Measurements from ENCODE around the gene CUZD1. TPM values are rescaled to one million over a fixed set of nuclear protein-coding genes. Genes with fewer than 3 reads are reported as not detected.

The CUZD1 gene
- total and polyA plus RNA-seq, 2 experiments from 2014 or later = 3.1 to 4.1 TPM

DNA sequence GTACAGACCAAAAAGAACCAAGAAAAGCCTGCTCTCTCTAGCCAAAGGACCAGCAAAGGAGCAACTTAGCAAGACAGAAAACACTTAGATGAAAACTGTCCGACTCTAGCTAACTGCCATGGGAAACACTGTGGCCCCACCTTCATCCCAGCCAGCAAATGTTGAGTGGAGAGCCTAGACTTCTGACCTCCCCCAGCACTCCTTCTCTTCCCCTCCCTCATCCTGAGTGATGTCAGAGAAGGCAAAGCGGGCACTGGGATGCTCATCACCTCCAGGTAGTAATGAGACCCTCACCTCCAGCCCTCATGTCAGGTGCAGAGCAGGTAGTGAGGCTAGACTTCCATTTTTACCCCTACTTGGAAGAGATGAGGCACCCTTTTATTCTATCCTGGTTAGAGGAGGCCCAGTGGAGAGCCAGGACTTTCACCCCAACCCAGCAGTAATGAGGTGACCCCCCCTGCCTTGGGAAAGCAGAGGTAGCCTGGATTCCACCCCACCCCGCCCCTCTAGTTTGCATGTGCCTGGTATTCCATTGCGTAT, 16.9 kb downstream of the CUZD1 start:
- ATAC-seq (no peak), DNase-seq (ENCODE audit: low spot score) (no peak)
- H3K27me3 Mint-ChIP-seq (ENCODE audit: insufficient read depth, low read depth, poor library complexity) = peaks cover 2% of the 10 kb centered on the region
- Histone ChIP-seq H3K4me1 (ENCODE audit: insufficient read depth) (no peaks in the 10 kb centered on the region), H3F3A (replicated peaks; ENCODE audit: low read depth) (no peaks in the 10 kb centered on the region), H3K4me3 (no peak overlapping the region), H2AFZ (no peak overlapping the region), H3K79me2 (replicated peaks; ENCODE audit: insufficient read depth) (no peaks in the 10 kb centered on the region), H3K27ac (ENCODE audit: low read depth) (no peak overlapping the region), H3K27me3 (ENCODE audit: insufficient read depth) (no peaks in the 10 kb centered on the region), H3K4me2 (no peak overlapping the region), H3K9me2 (ENCODE audit: insufficient read depth) (no peaks in the 10 kb centered on the region), H3K36me3 (ENCODE audit: insufficient read depth) (0 out of 2 replicates have a peak, but pooled peaks cover 6% of the 10 kb centered on the region), H4K20me1 (replicated peaks; ENCODE audit: insufficient read depth) (no peaks in the 10 kb centered on the region)
- no peaks in the 10 kb centered on the region for H3K9me3 Mint-ChIP-seq
- H3K36me3 Mint-ChIP-seq (ENCODE audit: low read depth) = peaks cover 12% of the 10 kb centered on the region; the same call in 2 of the 3 replicates
- H3K4me3 Mint-ChIP-seq = no peak overlapping the region
- TF ChIP-seq, protein P1, sequence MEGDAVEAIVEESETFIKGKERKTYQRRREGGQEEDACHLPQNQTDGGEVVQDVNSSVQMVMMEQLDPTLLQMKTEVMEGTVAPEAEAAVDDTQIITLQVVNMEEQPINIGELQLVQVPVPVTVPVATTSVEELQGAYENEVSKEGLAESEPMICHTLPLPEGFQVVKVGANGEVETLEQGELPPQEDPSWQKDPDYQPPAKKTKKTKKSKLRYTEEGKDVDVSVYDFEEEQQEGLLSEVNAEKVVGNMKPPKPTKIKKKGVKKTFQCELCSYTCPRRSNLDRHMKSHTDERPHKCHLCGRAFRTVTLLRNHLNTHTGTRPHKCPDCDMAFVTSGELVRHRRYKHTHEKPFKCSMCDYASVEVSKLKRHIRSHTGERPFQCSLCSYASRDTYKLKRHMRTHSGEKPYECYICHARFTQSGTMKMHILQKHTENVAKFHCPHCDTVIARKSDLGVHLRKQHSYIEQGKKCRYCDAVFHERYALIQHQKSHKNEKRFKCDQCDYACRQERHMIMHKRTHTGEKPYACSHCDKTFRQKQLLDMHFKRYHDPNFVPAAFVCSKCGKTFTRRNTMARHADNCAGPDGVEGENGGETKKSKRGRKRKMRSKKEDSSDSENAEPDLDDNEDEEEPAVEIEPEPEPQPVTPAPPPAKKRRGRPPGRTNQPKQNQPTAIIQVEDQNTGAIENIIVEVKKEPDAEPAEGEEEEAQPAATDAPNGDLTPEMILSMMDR (conservative IDR thresholded peaks at IDR 0.05; ENCODE audit: low read depth in 2 of 2) = no peak
- TF ChIP-seq, protein P2, sequence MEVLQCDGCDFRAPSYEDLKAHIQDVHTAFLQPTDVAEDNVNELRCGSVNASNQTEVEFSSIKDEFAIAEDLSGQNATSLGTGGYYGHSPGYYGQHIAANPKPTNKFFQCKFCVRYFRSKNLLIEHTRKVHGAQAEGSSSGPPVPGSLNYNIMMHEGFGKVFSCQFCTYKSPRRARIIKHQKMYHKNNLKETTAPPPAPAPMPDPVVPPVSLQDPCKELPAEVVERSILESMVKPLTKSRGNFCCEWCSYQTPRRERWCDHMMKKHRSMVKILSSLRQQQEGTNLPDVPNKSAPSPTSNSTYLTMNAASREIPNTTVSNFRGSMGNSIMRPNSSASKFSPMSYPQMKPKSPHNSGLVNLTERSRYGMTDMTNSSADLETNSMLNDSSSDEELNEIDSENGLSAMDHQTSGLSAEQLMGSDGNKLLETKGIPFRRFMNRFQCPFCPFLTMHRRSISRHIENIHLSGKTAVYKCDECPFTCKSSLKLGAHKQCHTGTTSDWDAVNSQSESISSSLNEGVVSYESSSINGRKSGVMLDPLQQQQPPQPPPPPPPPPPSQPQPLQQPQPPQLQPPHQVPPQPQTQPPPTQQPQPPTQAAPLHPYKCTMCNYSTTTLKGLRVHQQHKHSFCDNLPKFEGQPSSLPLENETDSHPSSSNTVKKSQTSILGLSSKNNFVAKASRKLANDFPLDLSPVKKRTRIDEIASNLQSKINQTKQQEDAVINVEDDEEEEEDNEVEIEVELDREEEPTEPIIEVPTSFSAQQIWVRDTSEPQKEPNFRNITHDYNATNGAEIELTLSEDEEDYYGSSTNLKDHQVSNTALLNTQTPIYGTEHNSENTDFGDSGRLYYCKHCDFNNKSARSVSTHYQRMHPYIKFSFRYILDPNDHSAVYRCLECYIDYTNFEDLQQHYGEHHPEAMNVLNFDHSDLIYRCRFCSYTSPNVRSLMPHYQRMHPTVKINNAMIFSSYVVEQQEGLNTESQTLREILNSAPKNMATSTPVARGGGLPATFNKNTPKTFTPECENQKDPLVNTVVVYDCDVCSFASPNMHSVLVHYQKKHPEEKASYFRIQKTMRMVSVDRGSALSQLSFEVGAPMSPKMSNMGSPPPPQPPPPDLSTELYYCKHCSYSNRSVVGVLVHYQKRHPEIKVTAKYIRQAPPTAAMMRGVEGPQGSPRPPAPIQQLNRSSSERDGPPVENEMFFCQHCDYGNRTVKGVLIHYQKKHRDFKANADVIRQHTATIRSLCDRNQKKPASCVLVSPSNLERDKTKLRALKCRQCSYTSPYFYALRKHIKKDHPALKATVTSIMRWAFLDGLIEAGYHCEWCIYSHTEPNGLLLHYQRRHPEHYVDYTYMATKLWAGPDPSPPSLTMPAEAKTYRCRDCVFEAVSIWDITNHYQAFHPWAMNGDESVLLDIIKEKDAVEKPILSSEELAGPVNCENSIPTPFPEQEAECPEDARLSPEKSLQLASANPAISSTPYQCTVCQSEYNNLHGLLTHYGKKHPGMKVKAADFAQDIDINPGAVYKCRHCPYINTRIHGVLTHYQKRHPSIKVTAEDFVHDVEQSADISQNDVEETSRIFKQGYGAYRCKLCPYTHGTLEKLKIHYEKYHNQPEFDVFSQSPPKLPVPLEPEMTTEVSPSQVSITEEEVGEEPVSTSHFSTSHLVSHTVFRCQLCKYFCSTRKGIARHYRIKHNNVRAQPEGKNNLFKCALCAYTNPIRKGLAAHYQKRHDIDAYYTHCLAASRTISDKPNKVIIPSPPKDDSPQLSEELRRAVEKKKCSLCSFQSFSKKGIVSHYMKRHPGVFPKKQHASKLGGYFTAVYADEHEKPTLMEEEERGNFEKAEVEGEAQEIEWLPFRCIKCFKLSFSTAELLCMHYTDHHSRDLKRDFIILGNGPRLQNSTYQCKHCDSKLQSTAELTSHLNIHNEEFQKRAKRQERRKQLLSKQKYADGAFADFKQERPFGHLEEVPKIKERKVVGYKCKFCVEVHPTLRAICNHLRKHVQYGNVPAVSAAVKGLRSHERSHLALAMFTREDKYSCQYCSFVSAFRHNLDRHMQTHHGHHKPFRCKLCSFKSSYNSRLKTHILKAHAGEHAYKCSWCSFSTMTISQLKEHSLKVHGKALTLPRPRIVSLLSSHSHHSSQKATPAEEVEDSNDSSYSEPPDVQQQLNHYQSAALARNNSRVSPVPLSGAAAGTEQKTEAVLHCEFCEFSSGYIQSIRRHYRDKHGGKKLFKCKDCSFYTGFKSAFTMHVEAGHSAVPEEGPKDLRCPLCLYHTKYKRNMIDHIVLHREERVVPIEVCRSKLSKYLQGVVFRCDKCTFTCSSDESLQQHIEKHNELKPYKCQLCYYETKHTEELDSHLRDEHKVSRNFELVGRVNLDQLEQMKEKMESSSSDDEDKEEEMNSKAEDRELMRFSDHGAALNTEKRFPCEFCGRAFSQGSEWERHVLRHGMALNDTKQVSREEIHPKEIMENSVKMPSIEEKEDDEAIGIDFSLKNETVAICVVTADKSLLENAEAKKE (CRISPR knock-in tag; IDR thresholded peaks at IDR 0.05) = no peak
- TF ChIP-seq NANOG (IDR thresholded peaks at IDR 0.05; ENCODE audit: borderline replicate concordance) (no peak), EZH2phosphoT487 (IDR thresholded peaks at IDR 0.05; ENCODE audit: unreplicated experiment) (no peak), STAT1 (IDR thresholded peaks at IDR 0.05; ENCODE audit: unreplicated experiment) (no peak), JUNB (IDR thresholded peaks at IDR 0.05; ENCODE audit: unreplicated experiment) (no peak), CREB1 (CRISPR knock-in tag; IDR thresholded peaks at IDR 0.05; ENCODE audit: low read depth) (no peak), EZH2 (IDR thresholded peaks at IDR 0.05; ENCODE audit: low read depth, unreplicated experiment) (no peak), ZNF114 (CRISPR knock-in tag; IDR thresholded peaks at IDR 0.05) (no peak), ZNF331 (CRISPR knock-in tag; IDR thresholded peaks at IDR 0.05; ENCODE audit: low read depth) (no peak), POLR2AphosphoS5 (IDR thresholded peaks at IDR 0.05; ENCODE audit: low read depth) (no peak)
- TF ChIP-seq, protein P3, sequence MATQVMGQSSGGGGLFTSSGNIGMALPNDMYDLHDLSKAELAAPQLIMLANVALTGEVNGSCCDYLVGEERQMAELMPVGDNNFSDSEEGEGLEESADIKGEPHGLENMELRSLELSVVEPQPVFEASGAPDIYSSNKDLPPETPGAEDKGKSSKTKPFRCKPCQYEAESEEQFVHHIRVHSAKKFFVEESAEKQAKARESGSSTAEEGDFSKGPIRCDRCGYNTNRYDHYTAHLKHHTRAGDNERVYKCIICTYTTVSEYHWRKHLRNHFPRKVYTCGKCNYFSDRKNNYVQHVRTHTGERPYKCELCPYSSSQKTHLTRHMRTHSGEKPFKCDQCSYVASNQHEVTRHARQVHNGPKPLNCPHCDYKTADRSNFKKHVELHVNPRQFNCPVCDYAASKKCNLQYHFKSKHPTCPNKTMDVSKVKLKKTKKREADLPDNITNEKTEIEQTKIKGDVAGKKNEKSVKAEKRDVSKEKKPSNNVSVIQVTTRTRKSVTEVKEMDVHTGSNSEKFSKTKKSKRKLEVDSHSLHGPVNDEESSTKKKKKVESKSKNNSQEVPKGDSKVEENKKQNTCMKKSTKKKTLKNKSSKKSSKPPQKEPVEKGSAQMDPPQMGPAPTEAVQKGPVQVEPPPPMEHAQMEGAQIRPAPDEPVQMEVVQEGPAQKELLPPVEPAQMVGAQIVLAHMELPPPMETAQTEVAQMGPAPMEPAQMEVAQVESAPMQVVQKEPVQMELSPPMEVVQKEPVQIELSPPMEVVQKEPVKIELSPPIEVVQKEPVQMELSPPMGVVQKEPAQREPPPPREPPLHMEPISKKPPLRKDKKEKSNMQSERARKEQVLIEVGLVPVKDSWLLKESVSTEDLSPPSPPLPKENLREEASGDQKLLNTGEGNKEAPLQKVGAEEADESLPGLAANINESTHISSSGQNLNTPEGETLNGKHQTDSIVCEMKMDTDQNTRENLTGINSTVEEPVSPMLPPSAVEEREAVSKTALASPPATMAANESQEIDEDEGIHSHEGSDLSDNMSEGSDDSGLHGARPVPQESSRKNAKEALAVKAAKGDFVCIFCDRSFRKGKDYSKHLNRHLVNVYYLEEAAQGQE (IDR thresholded peaks at IDR 0.05; ENCODE audit: unreplicated experiment) = no peak
- TF ChIP-seq, protein P4, sequence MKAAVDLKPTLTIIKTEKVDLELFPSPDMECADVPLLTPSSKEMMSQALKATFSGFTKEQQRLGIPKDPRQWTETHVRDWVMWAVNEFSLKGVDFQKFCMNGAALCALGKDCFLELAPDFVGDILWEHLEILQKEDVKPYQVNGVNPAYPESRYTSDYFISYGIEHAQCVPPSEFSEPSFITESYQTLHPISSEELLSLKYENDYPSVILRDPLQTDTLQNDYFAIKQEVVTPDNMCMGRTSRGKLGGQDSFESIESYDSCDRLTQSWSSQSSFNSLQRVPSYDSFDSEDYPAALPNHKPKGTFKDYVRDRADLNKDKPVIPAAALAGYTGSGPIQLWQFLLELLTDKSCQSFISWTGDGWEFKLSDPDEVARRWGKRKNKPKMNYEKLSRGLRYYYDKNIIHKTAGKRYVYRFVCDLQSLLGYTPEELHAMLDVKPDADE (IDR thresholded peaks at IDR 0.05) = no peak
- H3K4me1 Mint-ChIP-seq = no peaks in the 10 kb centered on the region; the same call in 1 of the 3 replicates
- no peak overlapping the region for H3K27ac Mint-ChIP-seq
